Stimulated activated naive CD4-positive, alpha-beta T cell treated with Interleukin-2 at 50 U/mL for 16 hours (primary cell): ENCODE measurements around the gene CDK6.
"Not testable (repeated sequence)": the region's sequence is repeated elsewhere in the genome, so short reads cannot be mapped to it uniquely, and the experiment has no call there.

Experiments
- DNase-seq: peaks from one replicate; lab custom pipeline; 2025; lab: John Stamatoyannopoulos, UW

Gene CDK6

GRCh38 chr7:92761391-92762097 is 74.8 kb downstream of the CDK6 start:
- no peak for DNase-seq

- no peak for DNase-seq
Observed at GRCh38 chr7:92758796-92759431, 77.5 kb downstream of the CDK6 start.

GRCh38 chr7:92757311-92757910 is 79.0 kb downstream of the CDK6 start:
- not testable (repeated sequence) for DNase-seq

GRCh38 chr7:92755680-92756079 is 80.7 kb downstream of the CDK6 start:
- DNase-seq: no peak

- no peak for DNase-seq
Observed at GRCh38 chr7:92754919-92755581, 81.3 kb downstream of the CDK6 start.

GRCh38 chr7:92753614-92754013 is 82.8 kb downstream of the CDK6 start:
- no peak for DNase-seq

GRCh38 chr7:92751902-92752901 is 84.2 kb downstream of the CDK6 start:
- no peak for DNase-seq

- no peak for DNase-seq
Observed at GRCh38 chr7:92750946-92751345, 85.4 kb downstream of the CDK6 start.

- DNase-seq: no peak
Observed at GRCh38 chr7:92750447-92750839, 85.9 kb downstream of the CDK6 start.

- no peak for DNase-seq
Observed at GRCh38 chr7:92749832-92750446, 86.4 kb downstream of the CDK6 start.

GRCh38 chr7:92749327-92749755 is 87.0 kb downstream of the CDK6 start:
- DNase-seq: no peak

GRCh38 chr7:92748495-92748894 is 87.9 kb downstream of the CDK6 start:
- DNase-seq: no peak

- no peak for DNase-seq
Observed at GRCh38 chr7:92747041-92747835, 89.1 kb downstream of the CDK6 start.

- no peak for DNase-seq
Observed at GRCh38 chr7:92745241-92745640, 91.1 kb downstream of the CDK6 start.

GRCh38 chr7:92744180-92744579 is 92.2 kb downstream of the CDK6 start:
- DNase-seq: not testable (repeated sequence)

- DNase-seq: no peak
Observed at GRCh38 chr7:92742186-92742585, 94.2 kb downstream of the CDK6 start.

- DNase-seq: no peak
Observed at GRCh38 chr7:92740700-92741126, 95.7 kb downstream of the CDK6 start.

- DNase-seq: no peak
Observed at GRCh38 chr7:92740134-92740533, 96.2 kb downstream of the CDK6 start.

GRCh38 chr7:92739091-92739490 is 97.3 kb downstream of the CDK6 start:
- no peak for DNase-seq

- no peak for DNase-seq
Observed at GRCh38 chr7:92737706-92738105, 98.7 kb downstream of the CDK6 start.
